IMR-90 (cell line): Measurements from ENCODE around the gene EP300. TPM values are rescaled to one million over a fixed set of nuclear protein-coding genes. Genes with fewer than 3 reads are reported as not detected.

Experiments used
- ATAC-seq: fragments of 200-7000 bp; cut with Tn5 transposase; 2 replicates; pipeline ENCODE4 v1.9.1; 2020; ENCODE audit warnings: low read depth, mild to moderate bottlenecking, moderate library complexity
- BruUV-seq: library from RNA; stranded (reverse); fragments of 400-500 nt; replicated peaks from 2 replicates; lab custom pipeline; 2021; lab: Mats Ljungman, UMichigan
- CTCF ChIA-PET: fragments of 300-600 bp; formaldehyde crosslinking; extraction: SDS; loops from one replicate; lab custom pipeline; 2021; ENCODE audit warnings: antibody characterized with exemption; lab: Yijun Ruan, JAX
- POLR2A ChIA-PET: fragments of 300-600 bp; sonication (Branson Sonifier 250); formaldehyde crosslinking; loops from one replicate; lab custom pipeline; 2022; ENCODE audit warnings: antibody characterized with exemption; ENCODE audit not compliant: unreplicated experiment; lab: Charles Lee
- DNase-seq: peaks from one replicate; pipeline ENCODE4 v3.0.0; 2013
- H2AFZ ChIP-seq: replicated peaks from 2 replicates; pipeline ENCODE3; 2013; ENCODE audit warnings: low read length, mild to moderate bottlenecking; ENCODE audit not compliant: poor library complexity
- H2AK5ac ChIP-seq: 2 replicates; pipeline ENCODE4 v1.6.1; 2013; ENCODE audit warnings: low read depth, low read length, inconsistent platforms
- H2AK9ac ChIP-seq: replicated peaks from 2 replicates; pipeline ENCODE3; 2013; ENCODE audit warnings: mild to moderate bottlenecking, low read depth, low read length, moderate library complexity; ENCODE audit not compliant: poor library complexity
- H2BK120ac ChIP-seq: 2 replicates; pipeline ENCODE4 v1.6.1; 2013; ENCODE audit warnings: low read depth, low read length, inconsistent platforms
- H2BK15ac ChIP-seq: 3 replicates; pipeline ENCODE4 v1.6.1; 2013; ENCODE audit warnings: low read depth, low read length, inconsistent platforms
- H2BK20ac ChIP-seq: 2 replicates; pipeline ENCODE4 v1.6.1; 2013; ENCODE audit warnings: low read depth, mild to moderate bottlenecking, inconsistent platforms, low read length, moderate library complexity
- H2BK5ac ChIP-seq: 2 replicates; pipeline ENCODE4 v1.6.1; 2013; ENCODE audit warnings: mild to moderate bottlenecking, low read depth, low read length, inconsistent platforms; ENCODE audit not compliant: poor library complexity, severe bottlenecking
- H3K14ac ChIP-seq: replicated peaks from 2 replicates; pipeline ENCODE4 v1.6.1; 2013; ENCODE audit warnings: low read depth, low read length, inconsistent platforms
- H3K18ac ChIP-seq: 2 replicates; pipeline ENCODE4 v1.6.1; 2013; ENCODE audit warnings: low read depth, low read length, control low read depth
- H3K23ac ChIP-seq: 2 replicates; pipeline ENCODE4 v1.6.1; 2013; ENCODE audit warnings: low read depth, low read length, inconsistent platforms
- H3K27ac ChIP-seq: 2 replicates; pipeline ENCODE4 v1.5.1; 2013; ENCODE audit warnings: mild to moderate bottlenecking, control low read depth, low read length; ENCODE audit not compliant: insufficient read depth
- H3K27me3 ChIP-seq: 2 replicates; pipeline ENCODE4 v1.6.1; 2013; ENCODE audit warnings: low read length; ENCODE audit not compliant: control insufficient read depth, insufficient read depth
- H3K36me3 ChIP-seq: 2 replicates; pipeline ENCODE4 v1.6.1; 2013; ENCODE audit warnings: low read length, mixed read lengths; ENCODE audit not compliant: control insufficient read depth, insufficient read depth
- H3K4ac ChIP-seq: 2 replicates; pipeline ENCODE4 v1.6.1; 2013; ENCODE audit warnings: low read depth, low read length, inconsistent platforms
- H3K4me1 ChIP-seq: 2 replicates; pipeline ENCODE4 v1.6.1; 2013; ENCODE audit warnings: low read length, mixed read lengths; ENCODE audit not compliant: control insufficient read depth, insufficient read depth
- H3K4me2 ChIP-seq: 2 replicates; pipeline ENCODE4 v1.6.1; 2013; ENCODE audit warnings: low read depth, mild to moderate bottlenecking, control low read depth, low read length, moderate library complexity
- H3K4me3 ChIP-seq: 2 replicates; pipeline ENCODE4 v1.5.1; 2013; ENCODE audit warnings: low read depth, mild to moderate bottlenecking, control low read depth, low read length, moderate library complexity; ENCODE audit not compliant: insufficient read depth
- H3K56ac ChIP-seq: 2 replicates; pipeline ENCODE4 v1.6.1; 2013; ENCODE audit warnings: low read length, inconsistent platforms; ENCODE audit not compliant: insufficient read depth; ENCODE audit errors: extremely low read depth
- H3K79me1 ChIP-seq, 2 experiments: 2 replicates each; pipeline ENCODE4 v1.6.1; 2013; ENCODE audit warnings: low read length in 2 of 2, inconsistent platforms in 1 of 2, low read depth in 1 of 2
- H3K9ac ChIP-seq: 2 replicates; pipeline ENCODE4 v1.6.1; 2013; ENCODE audit warnings: low read depth, low read length, control low read depth
- H3K9me1 ChIP-seq: 2 replicates; pipeline ENCODE4 v1.6.1; 2013; ENCODE audit warnings: low read length, inconsistent platforms; ENCODE audit not compliant: insufficient read depth
- H3K9me3 ChIP-seq: 2 replicates; pipeline ENCODE4 v1.6.1; 2013; ENCODE audit warnings: low read length; ENCODE audit not compliant: control insufficient read depth, insufficient read depth
- H4K20me1 ChIP-seq: 2 replicates; pipeline ENCODE4 v1.6.1; 2013; ENCODE audit warnings: low read length, inconsistent platforms; ENCODE audit not compliant: insufficient read depth
- H4K5ac ChIP-seq: 2 replicates; pipeline ENCODE4 v1.6.1; 2013; ENCODE audit warnings: mild to moderate bottlenecking, low read depth, low read length, control low read depth
- H4K8ac ChIP-seq, 2 experiments: 2 replicates each; pipeline ENCODE4 v1.6.1; 2013; ENCODE audit warnings: low read depth in 2 of 2, low read length in 2 of 2, control low read depth in 1 of 2, inconsistent platforms in 1 of 2
- H4K91ac ChIP-seq: 2 replicates; pipeline ENCODE4 v1.6.1; 2013; ENCODE audit warnings: low read depth, low read length, inconsistent platforms; ENCODE audit not compliant: insufficient read depth
- ELK1 ChIP-seq: fragments of 150-350 bp; IDR thresholded peaks from 2 replicates; pipeline ENCODE4 v1.6.1; 2016; ENCODE audit warnings: low read depth, mild to moderate bottlenecking, low read length, moderate library complexity, borderline replicate concordance
- WGBS, 2 experiments: methylation state at CpG; one replicate each; pipeline versions ENCODE4 v1.1.5 to v1.1.7; 2013; ENCODE audit warnings: missing lambda C conversion rate in 2 of 2; ENCODE audit not compliant: insufficient read length in 1 of 2; ENCODE audit errors: extremely low coverage in 2 of 2; 5-methylcytosine and 5-hydroxymethylcytosine counted together
- dilution Hi-C: fragments of 300-500 bp; cut with HindIII; formaldehyde crosslinking; loops from one replicate; pipeline ENCODE4 v1.14.3; 2018; ENCODE audit warnings: low sequenced_read_pairs; ENCODE audit not compliant: unreplicated experiment
- in situ Hi-C: fragments of 300-500 bp; cut with MboI; formaldehyde crosslinking; loops from 3 replicates; pipeline ENCODE4 v1.14.3; 2019; ENCODE audit warnings: low sequenced_read_pairs, inconsistent platforms, mixed read lengths
- intact Hi-C: fragments of 100-400 bp; cut with micrococcal nuclease; formaldehyde crosslinking; loops from 2 replicates; pipeline ENCODE4 v1.10.0; 2022
- polyA plus RNA-seq, 3 experiments: library from polyadenylated mRNA; depleted of rRNA; stranded (reverse); fragments of >200 nt; gene quantifications; 2 replicates each; pipeline ENCODE4 v1.2.3, GENCODE V29; 2012; ENCODE audit warnings: low replicate concordance in 1 of 3
- total RNA-seq: library from RNA; depleted of rRNA; stranded (reverse); fragments of >200 nt; gene quantifications from 2 replicates; pipeline ENCODE4 v1.2.3, GENCODE V29; 2012

EP300 gene
- total and polyA plus RNA-seq, 2 of the 4 experiments (the other 2 are of a cell fraction) = 23.3 to 27.4 TPM

- H4K91ac ChIP-seq = no peak overlapping the region
- dilution Hi-C loops (no loop called here), intact Hi-C loops (loop anchor here (10.0 kb wide), 1 partner anchor 303 kb away; no protein-coding TSS in a partner anchor), in situ Hi-C loops (no loop called here)
- H2AFZ ChIP-seq = no peak overlapping the region
- no peak overlapping the region for H3K4me2 ChIP-seq
- H3K4me3 ChIP-seq = no peak overlapping the region
- peaks cover 15 to 25% of the 10 kb centered on the region in 2 experiments for H3K79me1 ChIP-seq
- peaks cover 5% of the 10 kb centered on the region; the same call in 1 of the 2 replicates for H4K20me1 ChIP-seq
- no peak overlapping the region for H2BK5ac ChIP-seq
- peaks cover 3% of the 10 kb centered on the region; the same call in 1 of the 2 replicates for H3K9me1 ChIP-seq
- H3K18ac ChIP-seq = no peak overlapping the region
- no peak overlapping the region for H3K56ac ChIP-seq
- no peak overlapping the region for H4K8ac ChIP-seq
- peaks cover 50% of the 10 kb centered on the region for H3K36me3 ChIP-seq
- 100% methylated on average over 2 of the region's 5 CpGs; no CpG with 5 or more reads in 1 of the 2 experiments for WGBS, 2 experiments
- H3K27me3 ChIP-seq = no peaks in the 10 kb centered on the region
- H3K23ac ChIP-seq = no peak overlapping the region
- no TSS peak for BruUV-seq
- no peak overlapping the region for H2BK120ac ChIP-seq
- H3K9me3 ChIP-seq = no peaks in the 10 kb centered on the region
- ChIA-PET POLR2A (no interaction called here), CTCF (no interaction called here)
- no peak for TF ChIP-seq ELK1
- no peak for ATAC-seq
- H3K9ac ChIP-seq = no peak overlapping the region
- H2AK9ac ChIP-seq = no peak overlapping the region
- no peak overlapping the region for H2BK15ac ChIP-seq
- H3K4ac ChIP-seq = no peak overlapping the region
- H3K27ac ChIP-seq = no peak overlapping the region
- H2BK20ac ChIP-seq = no peak overlapping the region
- no peak overlapping the region for H4K5ac ChIP-seq
- H3K14ac ChIP-seq = no peak overlapping the region
- DNase-seq = no peak
- no peaks in the 10 kb centered on the region for H3K4me1 ChIP-seq
- no peak overlapping the region for H2AK5ac ChIP-seq
These were observed 55.3 kb downstream of the EP300 start for GRCh38 chr22:41147722-41148121.
